EL (cell line): ENCODE results near the gene GRK5.
A peak's percentile ranks its signal among the peaks of the same experiment; 100 is the strongest.
"Not testable (repeated sequence)": the region's sequence is repeated elsewhere in the genome, so short reads cannot be mapped to it uniquely, and the experiment has no call there.

Experiments
- DNase-seq: peaks from one replicate; pipeline ENCODE4 v3.0.0-alpha.2; 2016

The GRK5 gene

GRCh38 chr10:119207366-119207666, at the start of gene GRK5:
GRK5 (plus strand) TSS chr10:119207571; CDS start chr10:119207918, 347 bp downstream.
- DNase-seq, result peak; percentile 97

DNA sequence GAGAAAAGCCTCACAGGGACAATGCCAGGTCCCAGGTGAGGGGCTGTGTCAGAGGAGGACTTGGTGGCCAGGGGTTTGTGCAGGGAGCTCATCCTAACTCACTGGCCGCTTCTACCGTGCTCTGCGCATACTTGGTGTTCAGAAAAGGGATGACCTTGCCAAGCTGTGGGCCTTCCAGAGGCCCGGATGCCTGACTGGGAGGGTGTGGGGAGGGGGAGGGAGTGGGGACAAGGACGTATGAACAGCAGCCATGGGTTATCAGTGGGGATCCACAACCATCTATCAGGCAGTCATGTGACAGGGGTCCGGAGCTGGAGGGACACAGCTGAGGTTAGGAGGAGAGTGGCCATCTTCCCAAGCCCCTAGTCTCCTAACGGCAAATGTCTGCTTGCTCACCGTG, 48.0 kb upstream of the GRK5 start:
- no peak for DNase-seq

DNA sequence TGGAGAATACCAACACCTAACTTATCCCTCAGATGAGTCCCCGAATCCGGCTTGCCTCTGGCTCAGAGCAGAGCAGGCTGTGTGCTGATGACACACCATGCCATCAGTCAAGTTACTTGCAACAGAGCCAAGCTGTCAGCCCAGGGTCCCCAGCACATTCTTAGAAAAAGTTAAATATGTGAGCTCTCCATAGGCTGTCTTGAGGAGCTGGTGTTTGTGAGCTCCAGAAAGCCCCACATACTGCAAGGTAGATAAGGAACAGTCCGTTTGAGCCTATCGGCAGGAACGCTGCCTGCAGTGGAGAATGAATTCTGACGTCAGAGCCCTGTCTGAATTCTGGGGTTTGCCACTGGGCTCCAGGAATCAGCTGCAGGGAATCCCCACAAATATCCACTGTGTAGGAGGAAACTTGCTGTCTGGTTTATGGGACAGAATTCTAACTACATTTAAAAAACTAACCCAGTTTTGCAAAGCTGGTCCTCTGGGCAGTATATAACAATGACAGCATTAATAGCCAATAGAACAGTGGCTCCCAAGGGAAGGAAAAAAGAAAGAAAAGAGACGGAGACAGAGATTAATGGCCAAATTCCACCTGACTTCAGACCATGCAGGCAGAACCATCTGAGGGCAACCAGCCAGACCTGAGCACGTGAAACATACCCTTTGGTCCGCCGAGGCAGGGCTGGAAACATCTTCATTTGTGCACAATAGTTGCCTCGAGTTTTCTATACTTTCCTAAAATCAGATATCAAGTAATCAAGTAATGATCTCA, 45.5 kb upstream of the GRK5 start:
- DNase-seq, result no peak

- no peak for DNase-seq
These were observed 44.8 kb upstream of the GRK5 start for GRCh38 chr10:119162452-119163092.

GRCh38 chr10:119165171-119166117, 41.9 kb upstream of the GRK5 start, which contains the start of gene SFXN4:
SFXN4 (minus strand) TSS chr10:119165714; CDS start chr10:119165647, 67 bp downstream.
- DNase-seq, result peak; percentile 73

GRCh38 chr10:119166118-119166500, 41.3 kb upstream of the GRK5 start:
- no peak for DNase-seq

GRCh38 chr10:119166564-119166963, 40.8 kb upstream of the GRK5 start:
- no peak for DNase-seq

DNA sequence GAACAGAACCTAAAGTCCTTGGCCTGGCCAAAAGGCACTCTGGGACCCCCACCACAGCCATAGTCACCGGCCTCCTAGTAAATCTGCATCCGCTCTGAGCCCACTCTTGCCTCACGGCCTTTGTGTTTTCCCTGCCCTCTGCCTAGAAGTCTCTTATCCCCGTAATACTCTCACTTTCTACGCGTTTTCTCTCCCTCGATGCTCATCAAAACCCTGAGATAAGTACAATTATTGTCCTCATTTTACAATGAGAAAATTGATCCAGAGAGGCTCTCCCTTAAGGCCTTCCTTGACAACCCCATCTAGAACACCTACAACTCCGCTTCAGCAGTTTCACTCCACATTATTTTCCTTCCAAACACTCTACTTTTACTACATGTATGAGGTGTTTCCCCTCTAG, 40.3 kb upstream of the GRK5 start:
- DNase-seq, result no peak

DNA sequence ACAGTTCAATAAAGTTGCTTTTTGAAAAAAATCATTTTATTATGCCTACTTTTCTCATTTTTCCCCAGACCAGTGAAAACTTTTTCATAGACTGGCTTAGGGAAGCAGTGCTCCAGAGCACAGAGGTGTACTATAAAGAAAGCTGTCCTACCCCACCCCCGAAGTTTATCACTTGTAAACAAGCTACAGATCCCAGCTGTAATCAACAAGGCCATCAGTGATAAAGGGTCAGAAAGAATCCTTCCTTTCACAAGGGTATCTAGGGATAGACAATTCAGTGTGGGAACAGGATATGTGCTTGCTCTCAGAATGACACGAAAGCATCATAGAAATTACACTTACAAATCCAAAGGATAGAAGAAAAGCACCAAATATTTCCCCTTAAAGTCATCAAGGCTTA, 33.3 kb upstream of the GRK5 start:
- DNase-seq, result no peak

- DNase-seq, result no peak
These were observed 31.2 kb upstream of the GRK5 start for GRCh38 chr10:119176166-119176565.

DNA sequence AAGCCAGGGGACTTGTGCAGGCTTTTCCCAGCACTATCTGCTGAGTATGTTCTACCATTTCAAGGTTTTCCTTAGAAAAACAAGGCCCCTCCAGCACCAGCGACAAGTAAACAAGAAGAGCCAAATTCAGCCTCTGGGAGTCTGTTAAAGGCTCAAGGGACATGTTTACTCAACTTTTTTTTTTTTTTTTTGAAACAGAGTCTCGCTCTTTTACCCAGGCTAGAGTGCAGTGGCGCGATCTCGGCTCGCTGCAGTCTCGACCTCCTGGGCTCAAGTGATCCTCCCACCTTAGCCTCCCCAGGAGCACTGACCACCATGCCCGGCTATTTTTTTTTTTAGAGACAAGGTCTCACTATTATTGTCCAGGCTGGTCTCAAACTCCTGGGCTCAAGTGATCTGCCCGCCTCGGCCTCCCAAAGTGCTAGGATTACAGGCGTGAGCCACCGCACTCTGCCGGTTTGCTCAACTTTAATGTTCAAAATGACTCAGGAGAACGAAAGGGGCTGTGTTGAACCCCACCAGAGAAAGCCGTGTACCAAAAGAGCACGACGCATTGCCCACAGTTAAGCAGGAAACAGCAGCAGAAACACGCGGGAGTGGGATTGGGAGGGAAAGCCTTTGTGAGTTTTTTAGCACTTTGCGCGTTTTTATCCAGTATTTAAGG, 29.5 kb upstream of the GRK5 start:
- DNase-seq, result no peak

DNA sequence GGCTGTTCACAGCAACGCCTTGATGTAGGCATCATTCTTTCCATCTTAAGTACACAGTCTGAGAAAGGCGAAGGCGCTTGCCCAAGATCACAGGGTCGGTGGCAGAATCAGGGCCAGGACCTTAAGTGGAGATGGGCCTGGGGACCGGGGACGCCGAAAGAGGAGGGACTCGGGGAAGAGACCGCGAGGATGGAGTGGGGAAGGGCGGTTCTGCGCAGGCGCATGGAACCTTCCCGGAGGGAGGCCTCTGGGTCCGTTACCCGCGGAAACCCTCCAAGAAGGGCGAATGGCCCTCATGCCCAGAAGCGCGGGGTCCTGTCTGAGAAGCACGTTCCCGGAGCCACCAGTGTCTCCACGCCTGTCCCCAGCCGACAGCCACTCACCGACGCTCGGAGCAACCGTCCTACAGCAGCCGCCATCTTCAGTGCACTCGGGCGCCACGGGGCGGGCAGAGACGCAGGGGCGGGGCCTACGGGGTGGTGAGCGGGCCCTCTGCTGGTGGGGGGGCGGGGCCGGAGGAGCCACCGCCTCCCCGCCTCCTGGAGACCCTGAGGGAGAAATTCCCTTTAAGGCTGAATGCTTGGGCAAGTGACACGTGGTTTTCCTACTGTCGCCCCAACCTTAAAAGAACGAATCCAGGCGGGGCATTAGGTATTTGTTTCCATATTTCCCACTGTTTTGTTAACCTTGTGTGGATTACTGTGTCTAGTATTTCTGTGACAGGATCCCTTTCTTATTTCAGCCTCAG, 28.8 kb upstream of the GRK5 start, which contains the start of gene PRDX3:
TSS of gene PRDX3 (minus strand) at position 441 of the 748 bp plus-strand sequence. CDS start at position 419, 22 bp downstream.
- DNase-seq, result peak; percentile 94

DNA sequence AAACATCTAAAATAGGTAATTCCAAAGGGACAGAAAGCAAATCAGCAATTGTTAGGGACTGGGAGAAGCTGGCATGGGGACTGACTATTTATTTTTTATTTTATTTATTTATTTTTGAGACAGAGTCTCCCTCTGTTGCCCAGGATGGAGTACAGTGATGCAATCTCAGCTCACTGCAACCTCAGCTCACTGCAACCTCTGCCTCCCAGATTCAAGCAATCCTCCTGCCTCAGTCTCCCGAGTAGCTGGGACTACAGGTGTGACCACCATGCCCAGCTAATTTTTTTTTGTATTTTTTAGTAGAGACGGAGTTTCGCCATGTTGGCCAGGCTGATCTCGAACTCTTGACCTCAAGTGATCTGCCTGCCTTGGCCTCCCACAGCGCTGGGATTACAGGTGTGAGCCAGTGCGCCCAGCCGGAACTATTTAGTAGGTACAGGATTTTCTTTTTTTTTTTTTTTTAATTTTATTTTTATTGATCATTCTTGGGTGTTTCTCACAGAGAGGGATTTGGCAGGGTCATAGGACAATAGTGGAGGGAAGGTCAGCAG, 26.4 kb upstream of the GRK5 start:
- not testable (repeated sequence) for DNase-seq

- no peak for DNase-seq
These were observed 23.5 kb upstream of the GRK5 start for GRCh38 chr10:119183664-119184412.

- DNase-seq, result peak; percentile 42
These were observed 17.5 kb upstream of the GRK5 start for GRCh38 chr10:119189811-119190282.

DNA sequence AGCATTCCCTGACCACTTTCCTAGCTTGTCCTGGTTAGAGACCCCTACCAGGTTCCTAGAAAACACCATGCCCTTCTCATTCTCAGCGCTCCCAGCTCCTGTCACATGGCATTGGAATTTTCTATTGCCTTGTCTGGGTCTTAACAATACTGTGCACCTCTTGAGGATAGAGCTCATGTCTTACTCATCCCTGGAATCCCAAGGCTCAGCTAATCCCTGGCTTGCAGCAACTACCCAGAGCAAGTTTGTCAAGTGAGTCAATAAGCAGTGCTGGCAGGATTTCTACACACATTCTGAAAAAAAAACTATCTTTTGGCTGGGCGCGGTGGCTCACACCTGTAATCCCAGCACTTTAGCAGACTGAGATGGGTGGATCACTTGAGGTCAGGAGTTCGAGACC, 17.0 kb upstream of the GRK5 start:
- DNase-seq, result peak; percentile 97

DNA sequence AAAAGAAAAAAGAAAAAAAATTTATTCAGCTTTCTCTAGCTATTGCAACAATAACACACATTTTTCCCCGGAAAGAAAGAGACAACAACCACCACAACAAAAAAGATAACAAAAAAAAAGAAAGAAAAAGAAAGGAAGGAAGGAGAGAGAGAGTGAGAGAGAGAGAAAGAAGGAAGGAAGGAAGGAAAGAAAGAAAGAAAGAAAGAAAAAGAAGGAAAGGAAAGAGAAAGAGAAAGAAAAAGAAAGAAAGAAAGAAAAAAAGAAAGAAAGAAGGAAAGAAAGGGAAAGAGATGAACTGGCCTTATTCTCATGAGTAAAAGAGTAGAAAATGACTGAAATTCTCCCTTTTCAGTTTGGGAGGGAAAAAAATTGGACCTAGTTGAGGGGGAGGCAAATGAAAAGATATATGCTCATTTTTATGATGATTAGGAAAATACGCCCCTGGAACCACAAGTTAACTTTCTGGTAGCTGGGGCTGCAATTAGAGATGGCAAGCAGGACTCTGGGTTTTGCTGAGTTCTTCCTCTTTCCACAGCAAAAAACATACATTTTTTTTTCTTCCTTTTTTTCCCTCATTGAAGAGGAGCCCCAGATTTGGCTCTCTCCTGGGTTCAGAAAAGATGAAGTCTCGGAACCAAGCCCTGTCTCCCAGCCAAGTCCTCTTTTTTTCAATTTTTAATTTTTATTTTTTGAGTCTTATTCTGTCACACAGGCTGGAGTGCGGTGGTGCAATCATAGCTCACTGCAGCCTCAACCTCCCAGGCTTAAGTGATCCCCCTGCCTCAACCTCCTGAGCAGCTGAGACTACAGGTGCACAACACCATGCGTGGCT, 16.2 kb upstream of the GRK5 start:
- no peak for DNase-seq

- no peak for DNase-seq
These were observed 15.5 kb upstream of the GRK5 start for GRCh38 chr10:119191881-119192280.

GRCh38 chr10:119197921-119198320, 9.4 kb upstream of the GRK5 start:
- peak; percentile 81 for DNase-seq

GRCh38 chr10:119198438-119198837, 8.9 kb upstream of the GRK5 start:
- peak; percentile 34 for DNase-seq
